Brain microvascular endothelial cell (primary cell): ENCODE data around the gene SSTR3.

Source experiments
- DNase-seq: peaks from one replicate; pipeline ENCODE4 v3.0.0-alpha.2; 2020
- H3K27ac ChIP-seq: fragments of 250-450 bp; sonication (Bioruptor Pico); 2 replicates; pipeline ENCODE4 v1.5.1; 2020; ENCODE audit warnings: mild to moderate bottlenecking, moderate library complexity
- H3K27me3 ChIP-seq: fragments of 250-450 bp; sonication (Bioruptor Pico); replicated peaks from 2 replicates; pipeline ENCODE4 v1.5.1; 2020; ENCODE audit warnings: mild to moderate bottlenecking
- H3K36me3 ChIP-seq: fragments of 250-450 bp; sonication (Bioruptor Pico); replicated peaks from 2 replicates; pipeline ENCODE4 v1.5.1; 2020; ENCODE audit warnings: mild to moderate bottlenecking
- H3K4me3 ChIP-seq: 2 replicates; pipeline ENCODE4 v1.5.1; 2011; ENCODE audit warnings: low read depth, mild to moderate bottlenecking, control low read depth, low read length, moderate library complexity
- in situ Hi-C: cut with HindIII; loops from 2 replicates; pipeline ENCODE4 v1.10.0; 2017; ENCODE audit warnings: low sequenced_read_pairs, low pct_ligation_motif_present
- TF ChIP-seq, protein P1 (sequence below): IDR thresholded peaks from 2 replicates; pipeline ENCODE4 v1.5.1; 2011; ENCODE audit warnings: low read depth, mild to moderate bottlenecking, moderate library complexity, low read length, control low read depth, inconsistent platforms; ENCODE audit errors: missing control alignments

Gene SSTR3

DNA sequence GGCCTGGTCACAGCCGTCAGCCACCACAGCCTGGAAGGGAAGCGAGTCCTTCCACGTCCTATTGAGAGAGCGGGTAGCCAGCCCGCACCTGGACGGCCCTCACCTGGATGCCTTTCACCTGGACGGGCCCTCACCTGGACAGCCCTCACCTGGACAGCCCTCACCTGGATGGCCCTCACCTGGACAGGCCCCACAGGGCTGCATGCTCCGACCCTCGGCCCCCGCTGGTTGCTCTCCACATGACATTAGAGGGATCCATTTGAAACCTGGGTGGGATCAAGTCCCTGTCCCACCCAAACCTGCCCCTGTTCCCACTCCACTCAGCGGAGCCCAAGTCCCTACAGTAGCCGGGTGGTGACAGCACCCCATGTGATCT, 27.9 kb downstream of the SSTR3 start:
- Histone ChIP-seq H3K27ac (no peak overlapping the region), H3K27me3 (no peaks in the 10 kb centered on the region), H3K4me3 (no peak overlapping the region), H3K36me3 (no peaks in the 10 kb centered on the region)
- TF ChIP-seq, protein P1, sequence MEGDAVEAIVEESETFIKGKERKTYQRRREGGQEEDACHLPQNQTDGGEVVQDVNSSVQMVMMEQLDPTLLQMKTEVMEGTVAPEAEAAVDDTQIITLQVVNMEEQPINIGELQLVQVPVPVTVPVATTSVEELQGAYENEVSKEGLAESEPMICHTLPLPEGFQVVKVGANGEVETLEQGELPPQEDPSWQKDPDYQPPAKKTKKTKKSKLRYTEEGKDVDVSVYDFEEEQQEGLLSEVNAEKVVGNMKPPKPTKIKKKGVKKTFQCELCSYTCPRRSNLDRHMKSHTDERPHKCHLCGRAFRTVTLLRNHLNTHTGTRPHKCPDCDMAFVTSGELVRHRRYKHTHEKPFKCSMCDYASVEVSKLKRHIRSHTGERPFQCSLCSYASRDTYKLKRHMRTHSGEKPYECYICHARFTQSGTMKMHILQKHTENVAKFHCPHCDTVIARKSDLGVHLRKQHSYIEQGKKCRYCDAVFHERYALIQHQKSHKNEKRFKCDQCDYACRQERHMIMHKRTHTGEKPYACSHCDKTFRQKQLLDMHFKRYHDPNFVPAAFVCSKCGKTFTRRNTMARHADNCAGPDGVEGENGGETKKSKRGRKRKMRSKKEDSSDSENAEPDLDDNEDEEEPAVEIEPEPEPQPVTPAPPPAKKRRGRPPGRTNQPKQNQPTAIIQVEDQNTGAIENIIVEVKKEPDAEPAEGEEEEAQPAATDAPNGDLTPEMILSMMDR: no peak
- no peak for DNase-seq
- in situ Hi-C loops: no loop called here

DNA sequence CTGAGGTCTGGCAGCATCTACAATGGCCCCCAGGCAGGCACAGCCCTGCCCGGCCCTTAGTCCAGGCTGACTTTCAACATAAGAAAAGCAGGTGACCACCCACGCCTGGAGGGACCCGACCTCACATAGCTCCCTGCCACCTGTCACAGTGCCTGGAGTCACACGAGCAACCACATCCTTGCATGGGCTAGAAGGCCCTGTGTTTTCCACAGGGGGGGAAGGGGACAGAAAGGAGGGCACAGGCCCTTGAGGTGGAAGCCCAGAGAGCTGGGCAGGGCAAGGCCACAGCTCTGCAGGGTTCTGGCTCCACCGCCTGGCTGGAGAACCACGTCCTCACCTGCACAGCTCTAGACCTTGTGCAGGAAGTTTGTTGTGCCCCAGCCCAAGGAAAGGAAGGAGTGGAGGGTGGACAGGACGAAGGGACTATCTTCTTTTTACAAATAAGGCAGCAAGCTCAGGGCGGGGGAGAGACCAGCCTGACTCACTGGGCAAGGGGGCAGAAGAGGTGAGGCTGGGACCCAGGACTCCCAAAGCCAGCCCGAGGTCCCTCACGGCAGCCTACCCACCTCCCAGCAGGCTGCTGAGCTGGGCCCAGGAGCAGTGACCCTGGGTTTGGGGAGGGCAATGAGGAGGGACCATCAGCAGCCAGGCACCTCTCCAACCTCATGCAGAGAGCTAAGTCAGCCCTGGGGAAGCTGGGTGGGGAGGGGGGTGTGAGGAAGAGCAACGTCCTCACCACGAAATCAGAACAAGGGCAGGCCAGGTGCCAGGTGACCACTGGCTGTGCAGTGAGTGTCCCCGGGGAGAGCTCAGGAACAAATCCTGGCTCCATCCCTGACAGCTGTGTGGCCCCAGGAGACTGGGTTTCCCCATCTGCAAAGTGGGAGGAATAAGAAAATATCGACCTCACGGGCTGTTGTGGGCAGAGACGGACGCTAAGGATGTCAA, 28.6 kb downstream of the SSTR3 start:
- no peak overlapping the region for H3K4me3 ChIP-seq
- in situ Hi-C loops: no loop called here
- DNase-seq: no peak
- no peaks in the 10 kb centered on the region for H3K36me3 ChIP-seq
- no peak overlapping the region for H3K27ac ChIP-seq
- H3K27me3 ChIP-seq: no peaks in the 10 kb centered on the region
- TF ChIP-seq, protein P1: no peak

DNA sequence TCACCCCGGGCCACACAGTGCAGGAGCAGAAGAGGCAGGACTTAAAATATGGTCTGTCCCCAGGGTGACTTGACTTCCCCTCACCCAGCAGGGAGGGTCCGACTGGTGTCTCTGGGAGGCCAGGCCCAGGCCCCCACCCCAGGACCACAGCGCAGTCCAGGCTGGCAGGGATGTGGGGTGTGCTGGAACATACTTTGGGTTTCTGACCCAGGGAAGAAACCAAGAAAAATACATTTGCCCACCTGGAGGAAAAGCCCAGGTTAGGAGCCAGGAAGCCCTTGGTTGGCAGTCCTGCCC, 29.4 kb downstream of the SSTR3 start:
- in situ Hi-C loops: no loop called here
- no peak for DNase-seq
- TF ChIP-seq, protein P1: no peak
- no peak overlapping the region for H3K4me3 ChIP-seq
- H3K27ac ChIP-seq: no peak overlapping the region
- H3K36me3 ChIP-seq: no peaks in the 10 kb centered on the region
- no peaks in the 10 kb centered on the region for H3K27me3 ChIP-seq

DNA sequence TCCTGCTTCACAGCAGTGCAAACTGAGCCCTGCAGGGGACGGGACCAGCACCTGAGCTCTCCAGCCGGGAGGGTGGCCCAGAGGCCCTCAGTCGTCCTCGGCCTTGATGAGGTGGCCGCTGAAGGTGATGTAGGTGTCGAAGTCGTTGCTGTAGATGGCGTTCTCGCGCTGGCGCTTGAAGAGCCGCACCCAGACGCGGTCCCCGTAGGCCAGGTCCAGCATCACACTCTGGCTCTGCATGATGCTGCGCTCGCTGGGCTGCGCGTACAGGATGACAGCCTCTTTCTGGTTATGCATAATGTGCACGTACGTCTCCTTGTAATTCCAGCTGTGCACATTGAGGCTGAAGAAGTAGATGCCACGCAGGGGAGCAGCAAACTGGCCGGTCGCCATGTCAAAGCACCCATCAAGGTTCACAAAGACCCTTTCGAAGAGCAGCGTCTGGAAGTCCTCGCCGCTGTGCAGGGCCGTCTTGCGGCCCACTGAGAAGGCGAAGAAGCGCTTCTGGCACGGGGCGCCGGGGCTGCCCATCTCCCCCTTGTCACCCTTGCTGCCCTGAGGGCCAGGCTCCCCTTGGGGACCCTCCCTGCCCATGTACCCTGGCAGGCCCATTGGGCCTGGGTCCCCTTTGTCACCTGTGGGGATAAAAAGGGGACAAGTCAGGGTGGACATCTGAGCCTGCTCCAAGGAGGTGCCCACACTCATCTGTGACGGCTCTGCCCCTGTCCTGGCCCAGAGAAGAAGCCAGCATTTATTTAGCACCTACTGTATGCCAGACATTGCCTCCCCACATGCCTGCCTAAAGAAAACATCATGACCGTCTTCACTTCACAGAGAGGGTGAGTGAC, 30.0 kb downstream of the SSTR3 start:
- Histone ChIP-seq H3K4me3 (no peak overlapping the region), H3K27ac (no peak overlapping the region), H3K36me3 (no peaks in the 10 kb centered on the region), H3K27me3 (no peaks in the 10 kb centered on the region)
- TF ChIP-seq, protein P1: no peak
- no peak for DNase-seq
- in situ Hi-C loops: no loop called here

DNA sequence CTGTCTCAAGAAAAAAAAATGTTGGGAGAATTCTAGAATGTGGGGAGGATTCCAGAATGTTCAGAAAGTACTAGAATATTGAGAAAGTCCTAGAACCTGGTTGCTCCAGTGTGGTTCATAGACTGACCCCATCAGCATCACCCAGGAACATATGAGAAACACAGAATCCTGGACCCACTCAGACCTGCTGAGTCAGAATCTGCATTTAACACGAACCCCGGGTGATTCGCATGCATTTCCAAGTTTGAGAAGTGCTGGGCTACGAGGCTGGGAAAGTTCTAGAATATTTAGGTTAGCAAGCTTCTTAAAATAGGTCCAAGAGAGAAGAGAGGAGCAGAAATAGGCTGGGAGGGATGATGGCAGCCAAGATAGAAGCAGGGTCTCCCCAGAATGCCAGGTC, 30.6 kb downstream of the SSTR3 start:
- Histone ChIP-seq H3K36me3 (no peaks in the 10 kb centered on the region), H3K4me3 (no peak overlapping the region), H3K27me3 (no peaks in the 10 kb centered on the region), H3K27ac (no peak overlapping the region)
- TF ChIP-seq, protein P1: no peak
- in situ Hi-C loops: no loop called here
- no peak for DNase-seq
